ENCODE data around the gene MARF1. TPM values are rescaled to one million over a fixed set of nuclear protein-coding genes. Genes with fewer than 3 reads are reported as not detected.

Gene MARF1
- total RNA-seq, 1 donor from 2014 or later, result 186 TPM

Other genes with a start within 250 kb of the MARF1 start
- 0.17 and 0.55 TPM in 2 replicates for gene MPV17L, start 247.4 kb downstream of the MARF1 start, total RNA-seq
- gene BMERB1, start 208.6 kb downstream of the MARF1 start, total RNA-seq, result 7.1 TPM in 2 replicates
- gene NDE1, start 7.1 kb upstream of the MARF1 start, total RNA-seq, result 140 and 163 TPM in 2 replicates
- gene MYH11, start 213.9 kb upstream of the MARF1 start, total RNA-seq, result 0.17 and 0.58 TPM in 2 replicates
- gene CEP20, start 245.4 kb upstream of the MARF1 start, total RNA-seq, result 32.2 and 36.4 TPM in 2 replicates

All from activated B cell treated with CpG ODN at 0.5 μM for 24 hours (primary cell).